HEK293 (cell line): ENCODE results near the gene DNAL4.

Experiments used
- ZBTB20 ChIP-seq: fragments of 450-650 bp; formaldehyde crosslinking; IDR thresholded peaks from 2 replicates; pipeline ENCODE4 v1.5.1; 2016; ENCODE audit warnings: missing biosample characterization, missing genetic modification characterization
- ZBTB21 ChIP-seq: fragments of 450-650 bp; formaldehyde crosslinking; IDR thresholded peaks from 2 replicates; pipeline ENCODE4 v1.5.1; 2017; ENCODE audit warnings: missing biosample characterization, missing genetic modification characterization
- ZNF2 ChIP-seq: fragments of 450-650 bp; formaldehyde crosslinking; IDR thresholded peaks from 2 replicates; pipeline ENCODE4 v1.5.1; 2016; ENCODE audit warnings: missing biosample characterization, missing genetic modification characterization
- ZNF792 ChIP-seq: fragments of 450-650 bp; formaldehyde crosslinking; IDR thresholded peaks from 2 replicates; pipeline ENCODE4 v1.5.1; 2016; ENCODE audit warnings: missing biosample characterization, missing genetic modification characterization
- TF ChIP-seq, protein P1 (sequence below): fragments of 450-650 bp; formaldehyde crosslinking; IDR thresholded peaks from 2 replicates; pipeline ENCODE4 v1.5.1; 2016; ENCODE audit warnings: missing biosample characterization, missing genetic modification characterization

DNA sequence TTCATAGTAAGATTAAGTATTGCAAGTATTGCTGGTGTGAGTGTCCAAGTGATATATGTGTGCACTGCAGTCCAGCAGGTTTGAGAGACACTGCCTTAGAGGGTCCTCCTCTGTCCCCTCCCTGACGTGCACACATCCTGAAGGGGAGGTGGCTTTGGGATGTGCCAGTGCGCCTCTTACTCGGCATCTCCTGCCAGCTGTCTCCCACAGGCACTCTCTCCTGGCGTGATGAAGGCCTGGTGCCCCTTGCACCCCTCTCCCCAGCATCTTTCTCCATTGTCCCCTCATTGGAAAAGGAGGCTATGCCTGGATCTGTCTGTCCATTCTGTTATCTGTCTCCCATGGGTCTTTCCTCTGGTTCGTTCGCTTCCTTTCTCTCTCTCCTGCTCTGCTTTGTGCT is 64.0 kb downstream of the DNAL4 start:
- TF ChIP-seq ZNF2 (no peak), ZBTB20 (tag by site-specific recombination) (no peak), ZBTB21 (no peak), ZNF792 (tag by site-specific recombination) (no peak)
- TF ChIP-seq, protein P1, sequence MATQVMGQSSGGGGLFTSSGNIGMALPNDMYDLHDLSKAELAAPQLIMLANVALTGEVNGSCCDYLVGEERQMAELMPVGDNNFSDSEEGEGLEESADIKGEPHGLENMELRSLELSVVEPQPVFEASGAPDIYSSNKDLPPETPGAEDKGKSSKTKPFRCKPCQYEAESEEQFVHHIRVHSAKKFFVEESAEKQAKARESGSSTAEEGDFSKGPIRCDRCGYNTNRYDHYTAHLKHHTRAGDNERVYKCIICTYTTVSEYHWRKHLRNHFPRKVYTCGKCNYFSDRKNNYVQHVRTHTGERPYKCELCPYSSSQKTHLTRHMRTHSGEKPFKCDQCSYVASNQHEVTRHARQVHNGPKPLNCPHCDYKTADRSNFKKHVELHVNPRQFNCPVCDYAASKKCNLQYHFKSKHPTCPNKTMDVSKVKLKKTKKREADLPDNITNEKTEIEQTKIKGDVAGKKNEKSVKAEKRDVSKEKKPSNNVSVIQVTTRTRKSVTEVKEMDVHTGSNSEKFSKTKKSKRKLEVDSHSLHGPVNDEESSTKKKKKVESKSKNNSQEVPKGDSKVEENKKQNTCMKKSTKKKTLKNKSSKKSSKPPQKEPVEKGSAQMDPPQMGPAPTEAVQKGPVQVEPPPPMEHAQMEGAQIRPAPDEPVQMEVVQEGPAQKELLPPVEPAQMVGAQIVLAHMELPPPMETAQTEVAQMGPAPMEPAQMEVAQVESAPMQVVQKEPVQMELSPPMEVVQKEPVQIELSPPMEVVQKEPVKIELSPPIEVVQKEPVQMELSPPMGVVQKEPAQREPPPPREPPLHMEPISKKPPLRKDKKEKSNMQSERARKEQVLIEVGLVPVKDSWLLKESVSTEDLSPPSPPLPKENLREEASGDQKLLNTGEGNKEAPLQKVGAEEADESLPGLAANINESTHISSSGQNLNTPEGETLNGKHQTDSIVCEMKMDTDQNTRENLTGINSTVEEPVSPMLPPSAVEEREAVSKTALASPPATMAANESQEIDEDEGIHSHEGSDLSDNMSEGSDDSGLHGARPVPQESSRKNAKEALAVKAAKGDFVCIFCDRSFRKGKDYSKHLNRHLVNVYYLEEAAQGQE: no peak
